ENCODE results near the gene WDR73.
"Not testable (repeated sequence)": the region's sequence is repeated elsewhere in the genome, so short reads cannot be mapped to it uniquely, and the experiment has no call there.

Gene WDR73

GRCh38 chr15:84653910-84654688, at the start of gene WDR73:
Gene WDR73 (minus strand): TSS chr15:84654283. CDS start chr15:84654274, 9 bp downstream.
- FAIRE-seq, result no peak

DNA sequence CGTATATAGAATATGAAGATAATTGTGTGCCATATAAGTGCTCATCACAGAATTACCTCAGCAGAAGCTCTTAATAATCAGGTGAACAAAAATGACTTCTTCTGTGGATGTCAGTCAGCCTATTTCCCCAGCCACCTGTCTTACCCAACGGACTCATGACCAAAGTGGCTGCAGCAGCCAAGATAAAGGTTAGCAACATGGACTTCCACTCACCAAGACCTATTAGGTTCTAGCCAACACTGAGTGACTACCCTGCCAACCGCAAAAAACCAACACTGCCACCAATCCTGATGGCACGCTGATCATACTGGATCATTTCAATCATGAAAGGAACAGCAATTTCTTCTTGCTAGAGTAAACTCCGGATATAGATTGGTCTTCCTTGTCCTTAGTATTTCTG, 49.7 kb upstream of the WDR73 start:
- no peak for FAIRE-seq

DNA sequence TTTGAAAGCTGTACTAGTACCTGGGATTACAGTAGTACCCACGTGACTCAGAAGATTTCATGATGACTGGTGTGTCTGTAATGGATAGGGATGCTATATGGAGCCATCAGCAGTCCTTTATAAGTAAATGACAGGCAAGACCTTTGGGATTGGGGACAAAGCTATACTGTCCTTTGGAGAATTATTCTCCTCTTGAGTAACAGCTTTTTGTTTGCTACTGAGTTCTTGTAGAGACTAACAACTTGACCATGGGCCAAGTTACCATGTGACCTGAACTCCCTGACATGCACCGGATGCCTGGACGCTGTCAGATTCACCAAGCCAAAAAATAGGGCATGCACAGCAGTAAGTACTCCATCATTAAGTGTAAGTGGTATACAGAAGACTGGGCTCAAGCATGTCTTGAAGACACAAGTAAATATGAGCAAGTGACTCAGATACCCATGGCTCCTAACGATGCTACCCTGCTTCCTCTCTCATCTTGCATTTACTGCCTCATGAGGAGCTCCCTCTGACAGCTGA, 48.9 kb upstream of the WDR73 start:
- no peak for FAIRE-seq

- FAIRE-seq, result no peak
Observed at GRCh38 chr15:84699538-84700191, 45.6 kb upstream of the WDR73 start.

GRCh38 chr15:84697236-84697990, 43.3 kb upstream of the WDR73 start:
- FAIRE-seq, result no peak

DNA sequence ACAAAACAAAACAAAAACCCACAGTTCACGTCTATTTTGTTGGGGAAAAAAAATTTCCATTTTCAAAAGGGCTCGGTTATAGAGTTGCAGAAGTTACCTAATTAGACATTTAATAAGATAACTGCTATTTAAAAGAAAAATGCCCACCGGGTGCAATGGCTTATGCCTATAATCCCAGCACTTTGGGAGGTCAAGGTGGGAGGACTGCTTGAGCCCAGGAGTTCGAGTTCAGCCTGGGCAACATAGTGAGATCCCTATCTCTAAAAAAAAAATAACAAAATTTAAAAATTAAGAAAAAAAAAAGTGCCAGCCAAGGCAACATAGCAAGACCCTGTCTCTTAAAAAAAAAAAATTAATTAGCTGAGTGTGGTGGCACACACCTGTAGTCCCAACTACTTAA, 42.7 kb upstream of the WDR73 start:
- no peak for FAIRE-seq

DNA sequence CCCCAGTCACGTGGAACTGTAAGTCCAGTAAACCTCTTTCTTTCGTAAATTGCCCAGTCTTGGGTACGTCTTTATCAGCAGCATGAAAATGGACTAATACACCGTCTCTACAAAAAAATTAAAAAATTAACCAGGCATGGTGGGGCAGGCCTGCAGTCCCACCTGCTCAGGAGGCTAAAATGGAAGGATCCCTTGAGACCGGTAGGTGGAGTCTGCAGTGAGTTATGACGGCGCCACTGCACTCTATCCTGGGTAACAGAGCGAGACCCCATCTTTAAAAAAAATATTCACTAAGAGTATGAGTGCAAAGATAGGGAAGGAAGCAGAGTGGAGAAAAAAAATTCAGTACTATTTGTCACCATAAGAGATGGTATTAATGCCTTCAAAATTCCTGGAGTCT, 36.3 kb upstream of the WDR73 start:
- no peak for FAIRE-seq

- FAIRE-seq, result no peak
Observed at GRCh38 chr15:84689858-84690257, 35.8 kb upstream of the WDR73 start.

- FAIRE-seq, result not testable (repeated sequence)
Observed at GRCh38 chr15:84686446-84686845, 32.4 kb upstream of the WDR73 start.

GRCh38 chr15:84685304-84685703, 31.2 kb upstream of the WDR73 start:
- FAIRE-seq, result no peak

DNA sequence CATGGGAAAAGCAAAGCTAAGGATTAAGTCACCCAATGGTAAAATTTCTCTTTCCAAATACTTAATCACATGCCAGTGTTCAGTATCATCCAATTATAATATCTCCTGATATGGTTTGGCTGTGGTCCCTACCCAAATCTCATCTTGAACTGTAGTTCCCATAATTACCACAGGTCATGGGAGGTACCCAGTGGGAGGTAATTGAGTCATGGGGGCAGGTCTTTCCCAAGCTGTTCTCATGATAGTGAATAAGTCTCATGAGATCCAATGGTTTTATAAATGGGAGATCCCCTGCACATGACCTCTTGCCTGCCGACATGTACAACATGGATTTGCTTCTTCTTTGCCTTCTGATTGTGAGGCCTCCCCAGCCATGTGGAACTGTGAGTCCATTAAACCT, 30.0 kb upstream of the WDR73 start:
- no peak for FAIRE-seq

GRCh38 chr15:84681831-84682230, 27.7 kb upstream of the WDR73 start:
- no peak for FAIRE-seq

DNA sequence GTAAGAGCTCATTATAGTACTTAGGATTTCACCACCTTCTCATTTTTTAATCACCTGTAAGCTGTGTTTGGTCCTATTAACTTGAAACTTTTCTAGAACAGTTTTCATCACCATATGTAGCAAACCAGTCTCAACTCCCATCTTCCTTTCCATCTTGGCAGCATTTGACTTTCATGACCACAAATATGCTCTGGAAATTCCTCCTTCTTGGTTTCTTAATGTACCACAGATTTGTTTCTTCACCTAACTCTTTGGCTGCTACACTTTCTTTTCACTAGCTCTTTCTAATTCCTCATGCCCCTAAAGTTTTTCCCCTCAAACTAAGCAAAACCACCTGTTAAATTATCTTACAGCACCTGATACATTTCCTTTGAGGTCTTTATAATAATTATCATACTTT, 17.1 kb upstream of the WDR73 start:
- FAIRE-seq, result no peak

- FAIRE-seq, result no peak
Observed at GRCh38 chr15:84669726-84670125, 15.6 kb upstream of the WDR73 start.

DNA sequence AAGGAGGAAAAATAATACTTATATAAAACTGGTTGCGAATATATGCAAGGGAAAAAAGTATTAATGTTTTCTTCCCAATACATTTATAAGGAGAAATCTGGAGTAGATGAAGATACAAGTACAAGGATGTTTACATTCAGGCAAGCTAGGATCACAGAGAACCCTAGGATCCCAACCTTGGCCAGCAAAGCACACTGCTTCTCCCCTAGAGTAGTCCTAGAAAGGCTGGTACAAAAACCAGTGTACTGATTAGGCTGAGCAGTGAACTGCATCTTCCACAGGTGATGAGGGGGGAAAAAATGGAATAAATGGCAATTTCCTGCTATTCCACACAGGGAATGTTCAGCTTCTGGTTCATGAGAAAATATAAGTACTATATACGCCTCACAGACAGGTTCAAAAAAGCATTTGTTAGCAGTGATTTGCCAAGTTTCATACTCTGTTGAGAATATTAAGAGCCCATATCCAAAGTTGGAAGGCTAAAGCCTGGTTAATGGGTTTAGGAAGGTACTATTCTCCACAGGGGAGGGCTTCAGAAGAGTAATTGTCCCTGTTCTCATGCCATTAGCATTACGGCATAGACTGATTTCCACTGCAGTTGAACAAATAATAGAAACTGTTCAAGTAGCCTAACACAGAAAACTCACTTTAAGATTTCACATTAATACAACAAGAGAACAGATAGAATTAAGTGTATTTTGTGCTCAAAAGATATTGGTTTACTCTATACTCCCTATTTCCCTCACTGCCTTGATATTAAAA, 14.3 kb upstream of the WDR73 start:
- no peak for FAIRE-seq

DNA sequence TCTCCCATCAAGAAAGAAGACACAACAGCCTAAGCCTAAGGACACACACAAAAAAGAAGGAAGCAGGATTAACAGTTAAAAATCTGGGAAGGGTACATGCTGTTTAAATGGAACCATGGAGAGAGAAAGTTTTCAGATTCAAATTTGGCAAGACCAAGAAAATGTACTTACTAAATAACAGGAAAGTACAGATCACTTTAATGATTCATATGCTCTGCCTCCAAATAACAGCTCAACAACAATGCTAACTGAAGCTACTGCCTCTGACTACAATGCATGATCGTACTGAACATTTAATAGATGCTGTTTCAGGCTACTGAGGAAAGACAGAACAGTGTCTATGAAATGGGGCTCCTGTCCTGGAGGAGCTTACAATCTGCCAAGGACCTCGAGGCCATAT, 12.3 kb upstream of the WDR73 start:
- no peak for FAIRE-seq

GRCh38 chr15:84661001-84661400, 6.9 kb upstream of the WDR73 start:
- no peak for FAIRE-seq

DNA sequence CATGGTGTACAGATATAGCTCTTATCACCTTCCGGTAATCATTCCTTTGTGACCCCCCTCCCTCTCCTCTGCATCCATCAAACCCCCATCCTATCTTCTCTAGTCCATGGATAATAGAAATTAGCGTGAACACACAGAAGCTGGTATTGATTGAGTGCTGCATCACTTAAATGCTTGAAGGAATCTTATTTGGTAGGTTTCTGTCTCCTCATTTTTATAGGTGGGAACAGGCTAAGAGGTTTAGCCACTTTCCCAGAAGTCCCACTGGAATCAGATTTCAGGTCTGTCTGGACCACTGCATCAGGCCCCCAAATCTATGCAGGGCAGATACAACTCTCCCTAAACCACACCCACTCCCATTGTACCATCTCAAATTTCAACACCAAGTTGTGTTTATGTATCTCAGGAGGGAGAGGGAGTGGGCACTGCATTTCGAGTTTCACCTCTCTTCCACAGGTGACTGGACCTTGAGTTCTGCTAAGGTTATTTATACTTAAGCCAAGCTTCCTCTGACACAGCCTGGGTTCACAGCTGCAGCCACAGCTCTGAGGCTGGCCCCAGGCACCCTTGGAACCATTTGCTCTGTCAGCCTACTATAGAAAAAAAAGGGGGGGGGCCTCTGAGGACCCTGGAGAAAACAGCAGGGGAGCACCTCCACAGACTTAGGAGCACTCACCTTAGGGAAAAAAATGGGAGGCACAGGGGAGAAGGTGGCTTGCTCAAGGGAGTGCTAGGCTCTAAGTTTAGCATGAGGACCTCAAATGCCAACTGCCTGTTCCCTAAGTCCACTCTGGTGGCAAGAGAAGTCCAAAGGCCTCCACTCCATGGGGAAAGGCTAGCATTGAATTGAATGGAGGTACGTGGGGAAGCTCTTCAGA, 6.1 kb upstream of the WDR73 start:
- no peak for FAIRE-seq

GRCh38 chr15:84658788-84659411, 4.8 kb upstream of the WDR73 start:
- no peak for FAIRE-seq

GRCh38 chr15:84658080-84658787, 4.2 kb upstream of the WDR73 start, which contains the start of gene NMB:
Gene NMB (minus strand): TSS chr15:84658199. CDS start chr15:84658152, 47 bp downstream.
- FAIRE-seq, result no peak

DNA sequence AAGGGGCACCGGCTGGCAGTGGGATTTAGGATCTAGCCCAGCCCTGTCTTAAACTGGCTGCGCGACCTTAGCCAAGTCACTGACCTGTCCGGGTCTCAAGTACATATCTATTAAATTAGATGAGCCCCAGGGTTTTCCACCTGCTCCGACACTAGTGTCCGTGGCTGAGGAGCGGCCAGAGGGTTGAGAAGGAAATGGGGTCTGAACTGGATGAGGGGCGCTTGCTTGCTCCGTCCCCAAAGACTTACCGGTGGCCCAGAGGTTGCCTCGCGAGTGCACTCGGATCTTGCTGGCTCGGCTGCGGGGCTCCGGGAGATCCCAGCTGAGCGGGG, 3.6 kb upstream of the WDR73 start:
- no peak for FAIRE-seq

Data from colon (tissue), 2 donors.